HG02763 (cell line): ENCODE measurements around the gene HMOX2.

Source experiments
- ATAC-seq: cut with Tn5 transposase; IDR thresholded peaks from one replicate; pipeline ENCODE4 v1.9.1; 2021; ENCODE audit warnings: mild to moderate bottlenecking, moderate library complexity; ENCODE audit not compliant: unreplicated experiment

The HMOX2 gene

DNA sequence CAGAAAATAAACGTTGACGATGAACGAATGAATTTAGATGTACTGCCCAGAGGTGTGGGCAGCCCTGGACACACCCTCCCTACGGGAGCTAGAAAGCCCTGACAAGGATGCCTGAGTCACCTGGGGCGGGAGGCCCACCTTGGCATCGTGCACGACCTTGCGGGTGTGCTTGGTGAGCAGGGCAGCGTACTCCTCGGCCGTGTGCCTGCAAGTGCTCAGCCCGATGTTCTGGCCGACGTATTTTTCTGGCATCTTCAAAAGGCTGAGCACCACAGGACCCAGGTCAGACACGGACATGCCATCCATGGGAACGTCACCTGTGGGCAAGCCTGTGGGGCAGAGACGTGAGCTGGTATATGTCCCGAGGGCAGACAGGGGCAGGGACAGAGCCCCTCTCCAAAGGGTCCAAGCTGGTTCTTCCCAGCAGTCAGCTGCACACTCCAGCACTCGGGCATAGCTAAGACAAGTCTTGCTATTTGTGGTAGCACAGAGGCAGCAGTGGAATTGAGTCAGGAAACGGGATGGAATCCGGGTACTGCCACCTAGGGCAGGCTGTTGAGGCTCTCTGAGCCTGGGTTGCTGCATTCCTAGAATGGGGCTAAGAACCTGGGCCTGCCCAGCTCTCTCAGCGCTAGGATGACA lies 12.6 kb upstream of the HMOX2 start:
- ATAC-seq, result no peak

DNA sequence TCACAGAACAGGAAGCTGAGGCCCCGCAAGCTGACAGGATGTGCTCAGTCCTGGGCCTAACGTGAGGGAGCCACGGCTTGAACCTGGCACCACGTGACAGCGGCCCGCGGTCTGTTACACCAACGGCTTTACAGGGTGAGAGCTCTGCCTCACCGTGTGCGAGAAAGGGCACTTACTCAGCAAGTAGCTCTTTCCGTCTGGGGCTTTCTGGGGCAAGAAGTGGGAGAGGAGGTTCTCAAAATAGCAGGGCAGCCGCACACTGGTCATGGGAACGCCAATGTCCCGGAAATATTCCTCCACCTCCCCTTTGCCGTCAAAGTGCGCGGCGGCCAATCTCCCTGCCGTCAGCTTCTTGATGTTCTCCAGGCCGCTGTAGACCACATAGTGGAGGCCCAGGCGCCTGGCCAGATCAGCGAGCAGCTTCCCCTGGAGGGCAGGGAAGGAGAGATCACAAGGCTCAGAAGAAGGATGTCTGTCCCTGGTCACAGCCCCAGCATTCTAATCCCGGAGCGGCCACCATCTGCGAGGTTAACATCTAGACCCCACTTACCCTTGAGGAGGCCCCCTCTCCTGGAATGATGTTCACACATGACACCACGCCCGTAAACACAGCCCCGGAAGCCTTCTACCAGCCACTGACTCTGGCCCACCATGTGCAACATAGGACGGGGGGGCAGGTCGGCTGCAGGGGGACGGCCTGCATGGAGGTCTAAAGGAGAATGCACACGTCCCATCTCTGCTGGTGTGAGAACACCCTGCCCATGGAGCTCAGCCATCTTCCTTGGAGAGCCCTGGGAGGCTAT lies 10.0 kb upstream of the HMOX2 start:
- no peak for ATAC-seq

DNA sequence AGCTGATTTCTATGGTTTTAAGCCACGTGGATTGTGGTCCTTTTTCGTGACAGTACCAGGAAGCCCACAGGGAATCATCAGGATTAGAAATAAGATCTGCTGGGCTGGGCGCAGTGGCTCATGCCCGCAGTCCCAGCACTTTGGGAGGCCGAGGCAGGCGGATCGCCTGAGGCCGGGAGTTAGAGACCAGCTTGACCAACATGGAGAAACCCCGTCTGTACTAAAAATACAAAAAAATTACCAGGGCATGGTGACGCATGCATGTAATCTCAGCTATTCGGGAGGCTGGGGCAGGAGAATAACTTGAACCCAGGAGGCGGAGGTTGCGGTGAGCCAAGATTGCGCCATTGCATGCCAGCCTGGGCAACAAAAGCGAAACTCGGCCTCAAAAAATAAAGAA lies 8.3 kb upstream of the HMOX2 start:
- ATAC-seq, result no peak

DNA sequence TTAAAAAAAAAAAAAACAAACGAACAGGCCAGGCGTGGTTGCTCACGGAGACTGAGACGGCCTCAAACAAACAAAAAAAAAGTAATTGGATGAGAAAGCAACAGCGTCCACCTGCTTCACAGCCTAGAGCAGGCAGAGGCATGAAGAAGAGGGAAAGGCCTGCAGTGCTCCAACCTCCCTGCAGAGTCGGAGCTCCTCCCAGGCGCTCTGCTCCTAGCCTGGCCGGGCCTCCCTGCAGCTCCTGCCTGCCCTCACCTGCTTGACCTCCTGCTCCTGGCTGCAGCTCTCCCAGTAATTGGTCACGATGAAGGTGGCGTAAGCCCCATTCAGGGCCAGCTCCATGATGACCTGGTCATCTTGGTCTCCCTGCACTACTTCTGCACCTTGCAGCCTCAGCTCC lies 7.2 kb upstream of the HMOX2 start:
- no peak for ATAC-seq

DNA sequence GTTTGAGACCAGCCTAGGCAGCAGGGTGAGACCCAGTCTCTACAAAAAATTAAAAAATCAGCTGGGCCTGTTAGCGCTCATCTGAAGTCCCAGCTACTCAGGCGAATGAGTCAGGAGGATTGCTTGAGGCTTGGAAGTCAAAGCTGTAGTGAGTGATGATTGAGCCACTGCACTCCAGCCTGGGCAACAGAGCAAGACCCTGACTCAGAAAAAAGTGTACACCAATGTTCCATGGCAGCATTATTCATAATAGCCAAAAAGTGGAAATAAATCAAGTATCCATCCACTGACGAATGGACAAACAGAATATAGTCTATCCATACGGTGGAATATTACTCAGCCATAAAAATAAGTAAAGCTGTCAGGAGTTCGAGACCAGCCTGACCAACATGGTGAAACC lies 4.3 kb upstream of the HMOX2 start:
- ATAC-seq, result no peak

DNA sequence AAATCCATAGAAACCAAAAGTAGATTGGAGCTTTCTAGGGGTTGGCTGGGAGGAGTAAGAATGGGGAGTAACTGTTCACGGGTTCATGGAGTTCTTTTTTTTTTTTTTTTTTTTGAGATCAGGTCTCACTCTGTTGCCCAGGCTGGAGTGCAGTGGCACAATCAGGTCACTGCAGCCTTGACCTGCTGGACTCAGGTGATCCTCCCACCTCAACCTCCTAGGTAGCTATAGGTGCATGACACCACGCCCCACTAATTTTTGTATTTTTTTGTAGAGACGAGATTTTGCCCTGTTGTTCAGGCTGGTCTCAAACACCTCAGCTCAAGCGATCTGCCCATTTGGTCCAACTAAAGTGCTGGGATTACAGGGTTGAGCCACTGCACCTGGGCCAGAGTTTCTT lies 3.3 kb upstream of the HMOX2 start:
- ATAC-seq, result no peak

DNA sequence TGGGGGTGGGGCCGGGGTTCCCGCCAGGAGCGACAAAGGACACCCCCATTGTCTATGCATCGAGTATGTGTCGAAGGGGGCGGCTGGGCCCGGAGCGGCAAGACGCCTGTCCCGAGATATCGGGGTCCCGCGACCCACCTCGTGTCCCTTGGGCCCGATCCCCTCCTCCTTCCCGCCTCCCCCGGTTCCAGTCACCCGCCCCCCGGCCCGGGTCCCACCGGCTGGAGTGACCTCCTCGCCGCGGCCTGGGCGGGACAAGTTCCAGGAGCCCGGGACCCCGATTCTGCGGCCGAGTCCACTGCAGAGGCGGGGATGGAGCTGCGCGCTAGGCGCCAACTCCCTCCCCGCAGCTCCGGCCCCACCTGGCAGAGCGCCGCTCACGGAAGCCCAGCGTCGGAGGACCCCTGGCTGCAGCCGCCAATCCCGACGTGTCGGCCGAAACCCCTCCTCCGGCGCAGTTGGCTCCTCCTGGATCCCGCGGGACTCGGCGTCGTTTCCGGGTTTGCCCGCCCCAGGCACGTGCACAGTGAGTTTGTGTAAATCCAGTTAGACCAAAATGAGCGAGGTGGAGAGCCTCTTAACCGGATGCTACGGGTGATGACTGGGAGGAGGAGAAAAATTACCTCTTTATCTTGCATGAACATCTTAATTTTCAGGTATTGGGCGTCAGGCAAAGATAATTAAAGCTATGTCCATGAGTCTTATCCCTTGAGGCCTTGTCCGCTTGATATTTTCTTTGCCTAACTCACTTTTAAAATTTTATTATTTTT lies 1.8 kb upstream of the HMOX2 start, which contains the start of gene NMRAL1:
TSS of gene NMRAL1 (minus strand) at position 434 of the 770 bp plus-strand sequence. CDS start 493 bp downstream, outside the sequence.
- ATAC-seq, result peak; percentile 39

DNA sequence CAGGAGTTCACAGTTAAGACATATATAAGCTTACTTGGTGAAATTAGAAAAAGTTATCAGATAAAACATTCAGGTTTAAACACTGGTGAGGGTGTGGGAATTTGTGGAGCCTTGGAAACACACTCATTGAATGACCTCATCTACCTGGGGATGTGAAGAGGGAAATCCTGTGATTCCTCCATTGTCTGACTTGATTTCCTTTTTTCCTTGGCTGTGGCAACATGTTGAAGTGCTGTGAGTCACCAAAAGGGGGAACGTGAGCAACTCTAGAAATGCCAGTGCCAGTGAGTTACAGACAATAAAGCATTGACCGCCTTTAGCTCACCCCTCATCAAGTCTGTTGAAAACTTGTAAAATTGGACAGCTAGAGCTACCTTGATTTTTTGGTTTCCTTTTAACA lies 1.8 kb downstream of the HMOX2 start:
- ATAC-seq, result no peak

DNA sequence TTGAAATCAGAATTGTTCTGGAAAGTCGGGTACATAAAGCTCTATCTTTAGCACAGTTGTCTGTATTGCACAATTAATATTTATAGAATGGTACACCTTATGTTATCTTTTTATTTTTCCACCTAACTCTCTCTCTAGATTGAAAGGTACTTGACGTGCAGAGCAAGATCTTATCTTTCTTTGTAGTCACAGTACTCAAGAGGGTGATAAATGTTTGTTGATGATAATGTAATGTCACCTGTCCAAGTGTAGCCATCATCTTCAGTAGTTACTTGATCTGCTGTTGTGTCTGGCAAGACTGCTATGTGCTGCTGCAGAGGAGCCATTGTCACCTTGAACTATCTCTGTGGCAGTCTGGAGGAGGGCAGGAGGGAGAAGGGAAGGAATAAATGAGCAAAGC lies 5.3 kb downstream of the HMOX2 start:
- no peak for ATAC-seq

DNA sequence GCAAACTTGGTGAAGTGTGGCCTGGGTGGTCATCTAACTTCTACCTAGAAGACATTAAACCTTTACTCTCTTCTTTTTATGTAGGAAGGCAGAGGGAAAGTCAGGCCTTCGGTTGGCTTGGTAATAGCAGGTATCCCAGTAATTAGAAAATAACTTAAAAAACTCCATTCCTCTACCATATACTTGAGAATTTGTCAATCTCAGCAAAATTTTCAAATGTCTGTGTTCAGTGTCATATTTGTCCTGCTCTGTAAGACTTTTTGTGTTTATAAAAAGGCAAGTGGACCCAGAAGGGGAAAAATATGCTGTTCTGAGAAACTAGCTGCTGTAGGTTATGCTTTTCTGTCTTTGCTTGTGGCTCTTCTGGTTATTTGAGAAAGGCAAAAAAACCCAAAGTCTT lies 5.8 kb downstream of the HMOX2 start:
- ATAC-seq, result no peak

DNA sequence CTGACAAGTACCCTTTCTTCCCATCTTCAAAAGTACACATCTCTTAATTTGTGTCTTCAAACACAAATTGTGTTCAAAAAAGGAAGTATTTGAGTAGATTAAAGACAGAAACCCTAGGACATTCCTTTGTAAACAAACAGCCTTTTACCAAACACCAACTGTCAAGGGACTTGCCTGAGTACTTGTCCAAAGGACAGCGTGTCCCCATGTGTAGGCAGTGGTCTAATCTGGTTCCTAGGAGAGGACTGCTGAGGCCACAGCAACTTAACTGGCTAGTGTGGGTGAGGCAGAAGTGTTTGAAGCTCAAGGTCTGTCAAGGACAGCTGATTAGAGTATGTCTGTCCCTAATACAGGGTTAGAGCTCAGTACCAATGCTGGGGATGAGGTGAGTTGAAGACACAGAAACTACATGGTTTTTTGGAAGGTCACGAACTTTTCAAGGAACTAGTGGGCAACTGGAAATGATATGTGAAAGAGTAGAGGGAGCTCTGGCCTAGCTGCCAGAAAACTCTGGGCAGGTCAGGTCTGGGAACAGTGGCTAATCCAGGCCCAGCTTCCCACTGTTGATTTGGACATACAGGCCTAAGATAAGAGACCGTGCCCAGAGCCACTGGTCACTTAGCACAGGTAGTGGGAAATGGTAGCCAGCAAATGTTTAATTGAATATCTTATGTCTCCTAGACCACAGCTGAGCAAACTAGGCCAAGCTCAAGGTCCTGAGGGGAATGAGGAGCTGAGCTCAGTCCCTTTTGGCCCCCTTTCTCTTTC lies 10.1 kb downstream of the HMOX2 start:
- ATAC-seq, result no peak

DNA sequence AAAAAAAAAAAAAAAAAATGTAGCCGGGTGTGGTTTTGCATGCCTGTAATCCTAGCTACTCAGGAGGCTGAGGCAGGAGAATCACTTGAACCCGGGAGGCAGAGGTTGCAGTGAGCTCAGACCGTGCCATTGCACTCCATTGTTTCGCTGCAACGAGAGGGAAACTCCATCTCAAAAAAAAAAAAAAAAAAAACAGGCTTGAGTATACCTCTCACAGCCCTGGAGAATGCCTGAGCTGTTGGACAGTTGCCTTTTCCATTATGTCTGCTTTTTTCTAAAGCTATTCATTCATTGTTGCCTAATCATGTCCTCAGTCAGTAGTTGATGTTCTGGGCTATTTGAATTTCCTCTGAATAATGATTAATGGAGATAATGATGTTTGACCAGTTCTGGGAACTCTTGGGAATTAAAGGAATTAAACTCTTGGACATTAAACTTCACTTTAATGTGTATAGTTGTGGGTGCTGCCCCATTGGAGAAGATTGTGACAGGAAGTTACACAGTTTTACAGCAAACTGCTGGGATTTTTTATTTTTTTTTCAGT lies 11.8 kb downstream of the HMOX2 start:
- no peak for ATAC-seq

DNA sequence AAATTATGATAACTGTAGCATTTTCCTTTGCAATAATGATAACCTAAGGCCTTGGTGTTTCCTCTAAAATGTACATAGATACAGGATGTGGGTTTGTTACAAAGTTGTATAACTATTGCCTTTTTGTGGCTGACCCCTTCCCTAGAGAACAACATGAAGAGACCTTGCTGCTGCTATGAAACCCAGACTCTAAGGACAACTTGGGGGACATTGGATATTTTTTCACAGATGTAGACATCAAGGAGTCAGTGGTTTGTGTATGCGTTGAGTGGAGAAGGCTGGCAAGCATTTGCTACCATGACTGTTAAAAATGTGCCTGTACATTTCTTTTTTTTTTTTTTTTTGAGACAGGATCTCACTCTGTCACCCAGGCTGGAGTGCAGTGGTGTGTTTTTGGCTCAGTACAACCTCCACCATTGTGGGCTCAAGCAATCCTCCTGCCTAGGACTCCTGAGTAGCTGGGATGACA lies 12.3 kb downstream of the HMOX2 start:
- no peak for ATAC-seq

DNA sequence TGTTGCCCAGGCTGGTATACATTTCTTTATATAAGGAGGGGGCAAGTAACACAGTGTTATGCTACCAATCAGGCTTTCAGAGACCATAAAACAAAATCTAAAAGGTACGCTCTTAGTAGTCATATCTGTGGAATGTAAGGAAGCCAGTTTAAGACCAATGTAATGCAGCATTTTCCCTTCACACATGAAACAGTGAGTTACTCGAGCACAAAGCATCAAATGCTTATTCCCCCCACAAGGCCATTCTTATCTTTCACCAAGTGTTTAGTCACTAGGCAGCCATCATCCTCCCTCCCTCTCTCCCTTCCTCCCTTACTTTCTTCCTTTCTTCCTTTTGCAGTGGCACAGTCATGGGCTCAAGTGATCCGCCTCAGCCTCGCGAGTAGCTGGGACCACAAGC lies 12.8 kb downstream of the HMOX2 start:
- ATAC-seq, result no peak

DNA sequence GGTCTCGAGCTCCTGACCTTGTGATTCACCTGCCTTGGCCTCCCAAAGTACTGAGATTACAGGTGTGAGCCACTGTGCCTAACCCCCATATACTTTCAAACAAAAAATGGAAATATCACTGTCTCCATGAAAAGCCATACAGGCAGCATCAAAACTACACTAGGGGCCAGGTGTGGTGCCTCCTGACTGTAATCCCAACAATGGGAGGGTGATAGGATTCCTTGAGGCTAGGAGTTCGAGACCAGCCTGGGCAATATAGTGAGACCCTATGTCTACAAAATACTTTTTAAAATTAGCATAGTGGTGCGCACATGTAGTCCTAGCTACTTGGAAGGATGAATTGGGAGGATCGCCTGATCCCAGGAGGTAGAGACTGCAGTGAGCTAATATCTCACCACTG lies 15.7 kb downstream of the HMOX2 start:
- ATAC-seq, result no peak

DNA sequence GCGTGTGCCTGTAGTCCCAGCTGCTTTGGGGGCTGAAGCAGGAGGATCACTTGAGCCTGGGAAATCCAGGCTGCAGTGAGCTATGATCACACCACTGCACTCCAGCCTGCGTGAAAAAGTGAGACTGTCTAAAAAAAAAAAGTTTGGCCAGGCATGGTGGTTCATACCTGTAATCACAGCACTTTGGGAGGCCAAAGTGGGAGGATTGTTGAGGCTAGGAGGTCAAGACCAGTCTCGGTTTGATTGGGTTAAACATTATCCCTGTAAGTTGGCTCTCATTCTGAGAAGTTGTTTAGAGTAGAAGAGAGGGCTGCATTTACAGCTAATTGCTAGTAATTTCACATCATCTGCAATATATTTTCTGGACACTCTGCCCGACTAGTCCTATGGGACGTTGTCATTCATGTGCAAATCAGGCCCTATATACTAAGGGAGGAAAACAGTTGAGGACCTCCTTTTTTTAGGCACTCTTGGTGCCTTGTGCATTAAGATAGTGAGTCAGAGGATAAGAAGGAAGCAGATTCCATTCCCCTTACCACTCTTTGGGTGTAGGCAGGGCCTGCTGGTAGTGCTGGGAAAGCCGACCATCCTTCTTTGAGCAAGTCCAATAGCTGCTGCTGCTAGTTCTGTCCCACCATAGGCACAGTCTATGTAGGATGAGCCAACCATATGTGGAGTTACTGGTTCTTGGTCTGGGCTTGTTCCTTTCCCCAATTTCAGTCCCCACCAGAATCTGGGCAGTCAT lies 18.7 kb downstream of the HMOX2 start:
- ATAC-seq, result no peak

DNA sequence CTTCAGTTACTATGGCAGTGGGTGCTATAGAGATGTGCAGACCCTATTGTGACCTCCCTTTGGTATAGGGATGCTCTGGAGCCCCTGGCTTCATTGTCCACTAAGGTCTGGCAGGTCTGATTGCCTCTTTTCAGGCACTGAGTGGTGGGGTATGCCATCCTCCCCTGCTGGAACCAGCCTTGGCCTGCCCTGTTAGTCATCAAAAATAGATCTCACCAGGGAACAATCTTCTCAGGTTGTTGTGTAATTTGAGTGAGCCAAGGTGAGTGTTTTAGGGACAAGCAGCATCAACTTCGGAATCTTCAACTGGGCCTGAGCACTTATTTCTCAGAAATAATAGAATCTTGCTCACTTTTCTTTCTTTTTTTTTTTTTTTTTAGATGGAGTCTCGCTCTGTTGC lies 19.6 kb downstream of the HMOX2 start:
- no peak for ATAC-seq

DNA sequence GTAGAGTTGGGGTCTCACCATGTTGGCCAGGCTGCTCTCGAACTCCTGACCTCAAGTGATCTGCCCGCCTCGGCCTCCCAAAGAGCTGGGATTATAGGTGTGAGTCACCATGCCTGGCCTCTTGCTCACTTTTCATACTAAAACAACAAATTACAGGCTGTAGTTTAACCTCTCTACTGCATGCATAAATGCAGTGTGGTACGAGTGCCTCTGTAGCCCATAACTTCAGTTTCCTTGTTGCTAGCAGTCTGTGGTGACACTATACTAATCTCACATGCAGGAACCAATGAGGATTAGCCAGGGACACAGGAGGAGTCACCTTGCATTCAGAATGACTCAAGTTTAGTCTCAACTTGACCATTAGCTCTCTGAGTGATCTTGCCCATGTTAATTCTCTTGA lies 20.1 kb downstream of the HMOX2 start:
- ATAC-seq, result no peak

DNA sequence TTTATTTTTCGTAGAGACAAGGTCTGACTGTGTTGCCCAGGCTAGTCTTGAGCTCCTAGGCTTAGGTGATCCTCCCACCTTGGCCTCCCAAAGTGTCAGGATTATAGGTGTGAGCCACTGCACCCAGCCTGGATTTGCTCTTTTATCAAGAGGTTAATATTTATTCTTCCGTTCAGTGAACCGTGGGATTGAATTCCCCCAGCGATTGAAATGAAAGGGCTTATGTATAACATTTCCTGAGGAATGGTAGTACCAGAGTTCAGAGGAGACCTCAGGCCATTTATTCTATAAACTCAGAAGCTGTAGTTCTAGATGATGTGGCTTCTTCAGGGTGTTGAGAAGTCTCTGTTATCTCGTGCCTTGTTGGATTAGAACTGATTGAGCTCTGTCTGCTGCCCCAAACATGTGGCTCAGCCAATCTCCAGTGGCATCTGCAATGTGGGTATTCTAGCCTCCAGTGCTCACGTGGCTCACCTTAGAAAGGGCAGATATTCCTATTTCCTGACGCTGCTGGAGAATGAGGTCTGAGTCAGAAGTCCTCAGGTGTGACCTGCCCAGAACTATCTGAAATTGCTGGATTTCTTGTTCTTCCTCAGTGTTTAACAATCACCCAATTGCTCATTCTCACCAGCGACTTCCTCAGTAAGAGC lies 22.5 kb downstream of the HMOX2 start:
- no peak for ATAC-seq

DNA sequence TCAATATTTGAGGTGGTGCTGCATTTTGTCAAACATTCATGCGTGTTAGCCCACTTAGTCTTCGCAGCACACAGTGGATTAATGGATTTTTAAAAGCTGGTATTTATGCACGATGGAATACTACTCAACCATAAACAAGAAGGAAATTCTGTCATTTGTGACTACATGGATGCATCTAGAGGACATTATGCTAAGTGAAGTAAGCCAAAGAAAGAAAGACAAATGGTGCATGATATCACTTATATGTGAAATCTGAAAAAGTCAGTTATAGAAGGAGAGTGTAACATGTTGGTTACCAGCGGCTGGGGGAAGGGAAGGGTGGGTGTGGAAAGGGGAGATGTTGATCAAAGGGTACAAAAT lies 23.0 kb downstream of the HMOX2 start:
- no peak for ATAC-seq
